Activated naive CD4-positive, alpha-beta T cell treated with anti-CD3 and anti-CD28 coated beads for 36 hours (primary cell): ENCODE results near the gene CDK15. TPM values are rescaled to one million over a fixed set of nuclear protein-coding genes. Genes with fewer than 3 reads are reported as not detected.
"Not testable (repeated sequence)": the region's sequence is repeated elsewhere in the genome, so short reads cannot be mapped to it uniquely, and the experiment has no call there.

Experiments
- CTCF ChIA-PET: fragments of 350-600 bp; sonication (Branson Sonifier 250); formaldehyde crosslinking; loops from one replicate; lab custom pipeline; 2021; ENCODE audit warnings: antibody characterized with exemption; lab: Charles Lee
- DNase-seq: peaks from one replicate; pipeline ENCODE4 v3.0.0-alpha.2; 2020
- H3K27ac Mint-ChIP-seq: one replicate; pipeline ENCODE4 v1.8.0; 2021; ENCODE audit warnings: mild to moderate bottlenecking, mixed read lengths
- H3K27me3 Mint-ChIP-seq: one replicate; pipeline ENCODE4 v1.8.0; 2021; ENCODE audit warnings: low read depth, mixed read lengths
- H3K36me3 Mint-ChIP-seq: one replicate; pipeline ENCODE4 v1.8.0; 2021; ENCODE audit warnings: low read depth, mixed read lengths
- H3K4me1 Mint-ChIP-seq: one replicate; pipeline ENCODE4 v1.8.0; 2021; ENCODE audit warnings: low read depth, mixed read lengths
- H3K4me3 Mint-ChIP-seq: one replicate; pipeline ENCODE4 v1.8.0; 2021; ENCODE audit warnings: mild to moderate bottlenecking, moderate library complexity, mixed read lengths
- H3K9me3 Mint-ChIP-seq: one replicate; pipeline ENCODE4 v1.8.0; 2021; ENCODE audit warnings: mixed read lengths
- intact Hi-C: fragments of 100-400 bp; cut with micrococcal nuclease; formaldehyde crosslinking; loops from one replicate; pipeline ENCODE4 v1.15.1; 2023
- total RNA-seq, 2 experiments: library from RNA; stranded (reverse); gene quantifications; one replicate each; pipeline ENCODE4 v1.2.3, GENCODE V29; 2021

CDK15 gene
- not detected for total RNA-seq

DNA sequence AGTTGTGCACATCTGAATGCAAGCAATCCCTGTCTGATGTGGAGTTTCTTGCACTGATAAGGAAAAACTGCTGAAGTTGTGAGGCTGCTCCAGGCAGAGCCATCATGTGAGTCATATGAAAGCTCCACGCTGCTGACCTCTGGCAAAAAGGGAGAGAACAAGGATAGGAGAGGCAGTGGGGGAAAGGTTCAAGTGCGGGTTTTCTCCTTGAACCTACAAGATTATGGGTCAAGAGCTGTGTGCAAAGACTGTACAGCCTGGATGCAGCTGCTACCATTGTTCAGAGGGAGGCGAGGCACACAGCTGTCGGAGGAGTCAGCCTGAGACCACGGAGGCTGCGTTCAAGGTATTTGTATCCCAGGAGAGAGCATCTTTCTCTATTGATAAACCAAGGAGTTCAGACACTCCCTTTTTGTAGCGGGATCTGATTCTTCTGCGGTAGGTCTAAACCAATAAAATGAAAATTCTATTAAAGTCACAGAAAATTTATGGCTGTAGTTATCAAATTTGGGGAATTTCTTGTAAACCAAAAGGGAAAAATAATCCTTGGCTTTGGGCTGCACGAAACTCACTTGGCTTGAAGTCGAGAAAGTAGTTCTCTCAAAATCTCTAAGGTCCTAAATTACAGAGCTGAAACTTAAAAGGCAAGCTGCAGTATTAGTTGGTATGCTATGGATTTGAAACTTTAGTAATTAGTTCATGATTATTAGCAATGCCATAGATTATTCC, at the start of gene CDK15:
TSS of gene CDK15 (plus strand) at position 96 of the 729 bp plus-strand sequence. CDS start at position 224, 128 bp downstream.
- Mint-ChIP-seq H3K9me3 (no peaks in the 10 kb centered on the region), H3K4me1 (no peaks in the 10 kb centered on the region), H3K4me3 (no peak within 1 kb of the TSS), H3K36me3 (no peaks in the 10 kb centered on the region), H3K27me3 (peaks cover 6% of the 10 kb centered on the region), H3K27ac (no peak within 1 kb of the TSS)
- CTCF ChIA-PET, result no interaction called here
- intact Hi-C loops, result no loop called here
- DNase-seq, result no peak

DNA sequence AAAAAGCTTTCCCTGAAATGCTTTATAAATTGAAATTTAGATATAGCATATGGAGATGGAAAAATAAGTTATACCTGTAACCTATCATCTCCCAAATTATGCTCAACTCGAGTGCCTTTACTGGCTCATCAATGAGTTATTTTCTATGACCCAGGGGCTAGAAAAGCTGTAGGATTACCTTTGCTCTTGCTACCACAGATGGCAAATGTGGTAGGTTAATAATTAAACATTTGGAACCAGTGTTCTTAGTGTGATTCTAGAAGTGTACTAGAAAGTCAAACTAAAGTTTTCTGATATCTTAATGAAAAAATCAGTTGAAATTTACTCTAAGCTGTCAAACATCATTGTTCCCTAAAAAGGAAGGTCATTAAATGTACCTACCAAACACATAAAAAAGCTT, 48.1 kb upstream of the CDK15 start:
- H3K9me3 Mint-ChIP-seq, result no peaks in the 10 kb centered on the region
- CTCF ChIA-PET, result no interaction called here
- H3K27ac Mint-ChIP-seq, result no peak overlapping the region
- H3K4me1 Mint-ChIP-seq, result no peaks in the 10 kb centered on the region
- no peak overlapping the region for H3K4me3 Mint-ChIP-seq
- peaks cover 12% of the 10 kb centered on the region for H3K36me3 Mint-ChIP-seq
- intact Hi-C loops, result no loop called here
- no peaks in the 10 kb centered on the region for H3K27me3 Mint-ChIP-seq
- no peak for DNase-seq

DNA sequence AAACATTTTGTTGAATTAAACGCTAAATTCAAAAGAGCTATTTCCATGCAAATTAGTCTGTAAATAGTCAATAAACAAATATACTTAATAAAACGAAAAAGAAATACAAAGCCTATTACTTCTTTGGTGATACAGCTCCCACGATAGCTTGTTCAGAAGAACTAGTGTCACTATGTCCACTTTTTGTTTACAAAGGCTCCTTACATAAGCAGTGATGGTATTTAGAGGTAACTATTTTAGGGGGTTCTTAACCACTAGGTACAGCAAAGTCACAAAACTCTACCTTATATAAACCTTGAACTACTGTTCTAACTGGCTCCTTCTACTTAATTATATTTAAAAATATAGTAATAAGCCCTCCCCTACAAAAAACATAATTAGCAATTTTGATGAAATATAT, 47.5 kb upstream of the CDK15 start:
- intact Hi-C loops, result no loop called here
- Mint-ChIP-seq H3K27ac (no peak overlapping the region), H3K27me3 (no peaks in the 10 kb centered on the region), H3K36me3 (peaks cover 14% of the 10 kb centered on the region), H3K9me3 (no peaks in the 10 kb centered on the region), H3K4me1 (no peaks in the 10 kb centered on the region), H3K4me3 (no peak overlapping the region)
- CTCF ChIA-PET, result interaction anchor here (0.6 kb wide), 1 partner anchor 38 kb away, joined by 3 read pairs; no protein-coding TSS in a partner anchor
- no peak for DNase-seq

DNA sequence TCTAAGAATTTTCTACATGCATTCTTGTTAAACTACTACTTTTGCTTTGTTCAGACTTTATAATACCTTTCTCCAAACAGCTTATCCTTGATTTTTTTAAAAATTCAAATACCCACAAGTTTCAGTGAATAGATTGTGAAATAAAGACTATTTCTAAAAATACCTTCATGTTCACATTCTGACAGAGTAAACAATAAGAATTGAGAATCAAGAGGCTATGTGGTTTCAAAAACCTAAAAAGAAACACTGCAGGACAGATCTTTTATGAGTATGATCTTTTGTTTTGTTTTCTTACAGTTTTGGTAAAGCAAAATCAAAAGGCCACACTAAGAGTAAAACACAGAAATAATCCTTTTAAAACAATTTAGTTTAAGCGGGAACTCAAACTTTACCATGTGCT, 46.8 kb upstream of the CDK15 start:
- no peaks in the 10 kb centered on the region for H3K9me3 Mint-ChIP-seq
- H3K27ac Mint-ChIP-seq, result no peak overlapping the region
- no peak overlapping the region for H3K4me3 Mint-ChIP-seq
- DNase-seq, result no peak
- H3K36me3 Mint-ChIP-seq, result peaks cover 16% of the 10 kb centered on the region
- CTCF ChIA-PET, result no interaction called here
- H3K27me3 Mint-ChIP-seq, result no peaks in the 10 kb centered on the region
- intact Hi-C loops, result no loop called here
- H3K4me1 Mint-ChIP-seq, result no peaks in the 10 kb centered on the region

DNA sequence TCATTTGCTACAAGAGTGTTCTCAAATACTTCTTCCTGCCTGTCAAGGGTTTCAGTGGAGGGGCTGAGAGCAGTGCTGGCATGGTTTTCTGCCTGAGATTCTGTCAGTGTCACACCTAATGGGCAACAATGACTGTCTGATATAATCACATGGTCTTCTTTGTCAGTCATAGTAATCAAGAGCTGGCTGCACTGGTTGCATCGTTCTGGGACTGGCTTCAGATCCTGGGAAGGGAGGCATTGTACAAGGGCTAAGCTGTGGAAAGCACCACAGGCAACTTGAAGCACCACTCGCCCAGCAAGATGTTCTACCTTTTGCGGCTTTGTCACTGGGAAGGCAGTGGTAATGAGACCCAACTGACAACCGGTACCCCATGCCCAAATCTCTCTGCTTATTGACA, 45.2 kb upstream of the CDK15 start:
- Mint-ChIP-seq H3K36me3 (peaks cover 17% of the 10 kb centered on the region), H3K4me3 (no peak overlapping the region), H3K9me3 (no peaks in the 10 kb centered on the region), H3K27me3 (no peaks in the 10 kb centered on the region), H3K4me1 (no peaks in the 10 kb centered on the region), H3K27ac (no peak overlapping the region)
- CTCF ChIA-PET, result no interaction called here
- intact Hi-C loops, result no loop called here
- no peak for DNase-seq

DNA sequence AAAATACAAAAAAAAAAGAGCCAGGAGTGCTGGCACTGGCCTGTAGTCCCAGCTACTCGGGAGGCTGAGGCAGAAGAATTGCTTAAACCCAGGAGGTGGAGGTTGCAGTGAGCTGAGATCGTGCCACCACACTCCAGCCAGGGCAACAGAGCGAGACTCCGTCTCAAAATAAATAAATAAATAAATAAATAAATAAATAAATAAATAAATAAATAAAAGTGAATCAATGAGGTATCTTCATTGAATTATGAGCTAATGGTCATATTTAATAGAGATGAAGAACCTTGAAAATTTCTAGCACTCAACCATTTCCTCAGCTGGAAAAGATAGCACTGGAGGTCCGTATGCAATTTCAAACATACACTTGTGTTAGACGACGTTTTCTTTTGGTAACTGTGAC, 41.9 kb upstream of the CDK15 start:
- H3K4me3 Mint-ChIP-seq, H3K4me1 Mint-ChIP-seq, DNase-seq, H3K9me3 Mint-ChIP-seq, H3K27me3 Mint-ChIP-seq, intact Hi-C loops, H3K27ac Mint-ChIP-seq: not testable (repeated sequence)
- CTCF ChIA-PET, result interaction anchor here (0.8 kb wide), 1 partner anchor 17 kb away, joined by 3 read pairs; the partner anchor contains the start of gene ALS2
- H3K36me3 Mint-ChIP-seq, result peaks cover 19% of the 10 kb centered on the region

DNA sequence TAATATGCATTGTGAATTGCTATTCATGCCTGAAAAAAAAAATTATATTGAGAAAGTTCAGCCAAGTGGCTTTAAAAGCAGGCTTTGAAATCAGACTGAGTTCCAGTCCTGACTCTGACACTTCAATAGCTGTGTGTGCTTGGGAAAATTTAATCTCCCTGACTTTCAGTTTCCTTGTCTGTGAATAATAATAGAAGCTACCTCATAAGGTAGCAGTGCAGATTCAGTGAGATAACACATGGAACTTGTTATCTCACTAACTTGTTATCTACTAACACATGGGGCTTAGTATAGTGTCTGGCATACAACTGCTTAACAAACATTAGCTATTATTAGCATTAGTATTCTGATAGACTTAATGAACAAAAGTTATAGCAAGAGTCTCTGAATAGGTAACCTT, 40.5 kb upstream of the CDK15 start:
- Mint-ChIP-seq H3K4me3 (no peak overlapping the region), H3K4me1 (no peaks in the 10 kb centered on the region), H3K36me3 (peaks cover 17% of the 10 kb centered on the region), H3K9me3 (no peaks in the 10 kb centered on the region), H3K27ac (no peak overlapping the region), H3K27me3 (no peaks in the 10 kb centered on the region)
- CTCF ChIA-PET, result no interaction called here
- DNase-seq, result no peak
- intact Hi-C loops, result no loop called here

DNA sequence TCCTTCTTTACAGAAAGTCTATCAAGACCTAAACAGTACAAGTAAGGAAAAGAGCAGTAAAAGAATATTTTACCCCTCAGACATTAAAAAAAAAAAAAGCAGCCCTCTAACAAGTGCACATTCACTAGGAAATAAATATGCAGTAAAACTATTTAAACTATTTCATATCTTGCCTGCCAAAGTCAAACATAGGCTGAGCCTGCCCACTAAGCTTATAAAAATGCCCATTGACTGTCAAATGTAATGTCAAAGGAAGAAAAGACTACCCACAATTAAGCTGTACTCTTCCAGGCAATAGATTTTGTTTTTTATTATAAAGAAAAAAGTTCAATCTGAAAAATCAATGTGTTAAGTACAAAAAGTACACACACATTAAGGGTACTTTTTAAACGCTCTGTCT, 37.4 kb upstream of the CDK15 start:
- H3K9me3 Mint-ChIP-seq, result no peaks in the 10 kb centered on the region
- H3K27ac Mint-ChIP-seq, result no peak overlapping the region
- intact Hi-C loops, result no loop called here
- no peaks in the 10 kb centered on the region for H3K27me3 Mint-ChIP-seq
- no peak for DNase-seq
- H3K4me3 Mint-ChIP-seq, result no peak overlapping the region
- no peaks in the 10 kb centered on the region for H3K4me1 Mint-ChIP-seq
- CTCF ChIA-PET, result interaction anchor here (0.7 kb wide), 1 partner anchor 155 kb away, joined by 3 read pairs; no protein-coding TSS in a partner anchor
- H3K36me3 Mint-ChIP-seq, result peaks cover 8% of the 10 kb centered on the region

DNA sequence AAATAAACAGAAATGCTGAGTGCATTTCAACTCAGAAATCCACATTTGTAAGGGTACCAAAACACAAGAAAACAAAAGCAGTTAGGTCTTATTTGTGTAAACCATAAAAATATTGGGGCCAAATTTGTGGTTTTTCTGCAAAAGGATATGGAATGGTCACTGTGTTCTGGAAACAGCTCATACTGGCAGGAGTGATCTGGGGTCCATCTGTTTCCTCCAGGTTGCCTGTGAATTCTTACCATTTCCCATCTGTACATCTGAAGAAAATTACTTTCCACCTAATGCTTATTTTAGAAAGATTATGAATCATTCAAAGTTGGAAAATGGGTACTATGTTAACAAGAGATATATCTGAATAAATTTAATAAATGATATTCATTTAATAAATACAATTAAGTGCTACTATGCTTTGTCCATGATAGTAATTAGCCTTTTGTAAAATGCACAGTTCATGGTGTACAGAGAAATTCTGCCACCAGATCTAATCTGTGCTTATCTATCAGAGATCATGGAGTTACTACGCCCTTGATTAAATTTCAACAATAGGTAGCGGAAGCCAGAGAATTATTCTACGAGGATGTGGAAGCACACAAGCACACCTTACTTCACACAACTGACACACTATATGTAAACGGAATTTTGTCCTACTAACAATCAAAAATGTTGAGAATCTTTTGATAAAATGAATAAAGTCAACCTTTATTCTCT, 36.5 kb upstream of the CDK15 start:
- no peak for DNase-seq
- Mint-ChIP-seq H3K4me3 (no peak overlapping the region), H3K27me3 (no peaks in the 10 kb centered on the region), H3K4me1 (no peaks in the 10 kb centered on the region), H3K9me3 (no peaks in the 10 kb centered on the region), H3K36me3 (peaks cover 6% of the 10 kb centered on the region), H3K27ac (no peak overlapping the region)
- intact Hi-C loops, result no loop called here
- CTCF ChIA-PET, result no interaction called here

DNA sequence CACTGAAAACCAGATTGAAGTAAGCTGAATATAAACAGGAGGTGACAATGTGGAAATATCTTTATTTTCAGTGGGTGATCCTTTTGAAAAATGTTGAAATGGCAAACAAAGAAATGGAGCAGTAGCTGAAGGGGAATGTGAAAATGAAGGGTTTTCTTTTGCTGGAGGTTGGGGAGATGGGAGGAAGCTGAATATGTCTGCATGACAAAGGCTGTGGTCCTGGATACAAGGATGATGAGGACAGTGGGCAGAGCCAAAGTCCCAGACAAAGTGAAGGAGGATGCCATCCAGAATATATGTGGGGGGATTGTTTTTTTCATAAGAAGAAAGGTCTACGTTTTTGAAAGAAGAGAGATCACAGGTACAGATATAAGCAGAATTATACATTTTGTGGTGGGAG, 32.3 kb upstream of the CDK15 start:
- Mint-ChIP-seq H3K4me1 (no peaks in the 10 kb centered on the region), H3K27me3 (no peaks in the 10 kb centered on the region), H3K4me3 (no peak overlapping the region), H3K9me3 (no peaks in the 10 kb centered on the region), H3K27ac (no peak overlapping the region), H3K36me3 (no peaks in the 10 kb centered on the region)
- no peak for DNase-seq
- CTCF ChIA-PET, result no interaction called here
- intact Hi-C loops, result no loop called here

DNA sequence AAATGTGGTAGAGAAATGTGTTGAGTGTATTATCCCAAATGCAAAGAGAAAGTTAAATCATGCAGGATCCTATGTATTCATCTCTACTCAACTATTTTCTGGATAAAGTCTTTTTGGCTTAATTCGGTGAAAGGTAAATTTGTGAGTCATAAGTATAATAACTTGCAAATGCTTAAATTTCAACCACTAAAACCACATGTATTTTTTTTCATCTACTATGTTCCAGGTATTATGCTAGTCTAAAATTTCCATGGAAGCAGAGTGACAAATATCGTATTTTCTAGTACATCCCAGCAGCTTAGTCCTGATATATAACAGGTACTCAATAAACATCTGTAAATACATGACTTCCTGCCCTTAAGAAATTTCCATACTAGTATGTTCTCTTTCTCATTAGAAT, 31.8 kb upstream of the CDK15 start:
- H3K9me3 Mint-ChIP-seq, result no peaks in the 10 kb centered on the region
- no peaks in the 10 kb centered on the region for H3K36me3 Mint-ChIP-seq
- H3K27me3 Mint-ChIP-seq, result no peaks in the 10 kb centered on the region
- DNase-seq, result no peak
- CTCF ChIA-PET, result no interaction called here
- H3K4me3 Mint-ChIP-seq, result no peak overlapping the region
- intact Hi-C loops, result no loop called here
- H3K27ac Mint-ChIP-seq, result no peak overlapping the region
- H3K4me1 Mint-ChIP-seq, result peaks cover 2% of the 10 kb centered on the region

DNA sequence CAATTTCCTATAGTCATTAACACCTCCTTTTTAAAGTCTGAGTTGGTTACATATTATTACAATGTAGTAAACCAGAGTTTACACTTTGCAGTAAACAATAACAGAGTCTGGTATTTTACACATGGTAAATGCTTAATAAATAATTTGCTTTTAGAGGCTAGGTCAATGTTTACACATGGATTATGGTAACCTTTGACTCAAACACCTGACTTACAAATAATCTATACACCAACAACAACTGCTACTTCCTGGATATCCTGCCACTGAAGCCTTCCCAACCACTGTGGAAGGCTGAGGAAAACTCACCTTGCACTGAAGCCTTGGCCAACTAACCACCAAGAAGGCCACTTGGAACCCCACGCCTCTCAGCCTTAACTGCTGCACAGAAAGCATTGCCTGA, 31.0 kb upstream of the CDK15 start:
- Mint-ChIP-seq H3K4me3 (no peak overlapping the region), H3K36me3 (no peaks in the 10 kb centered on the region), H3K9me3 (no peaks in the 10 kb centered on the region), H3K27ac (no peak overlapping the region), H3K27me3 (no peaks in the 10 kb centered on the region), H3K4me1 (peaks cover 8% of the 10 kb centered on the region)
- CTCF ChIA-PET, result no interaction called here
- intact Hi-C loops, result no loop called here
- no peak for DNase-seq

DNA sequence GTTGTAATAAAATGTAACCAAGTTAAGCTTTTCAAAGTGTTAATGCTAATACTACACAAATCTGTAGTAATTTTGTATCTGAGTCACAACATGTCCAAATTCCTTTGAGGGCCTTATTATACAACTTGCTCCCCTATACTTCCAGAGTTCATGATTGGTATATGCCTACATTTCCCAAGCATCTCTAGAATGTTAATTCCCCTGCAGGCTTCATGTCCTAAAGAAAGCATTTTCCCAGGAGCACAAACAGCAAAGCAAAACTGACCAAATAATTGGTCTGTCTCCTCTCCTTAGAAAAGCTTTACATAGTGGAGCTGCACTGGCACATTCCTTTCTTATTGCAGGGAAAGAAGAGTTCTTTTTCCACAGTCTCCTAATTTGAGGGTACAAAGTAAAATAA, 29.3 kb upstream of the CDK15 start:
- DNase-seq, result no peak
- intact Hi-C loops, result no loop called here
- no peak overlapping the region for H3K4me3 Mint-ChIP-seq
- CTCF ChIA-PET, result no interaction called here
- H3K4me1 Mint-ChIP-seq, result peaks cover 13% of the 10 kb centered on the region
- H3K27me3 Mint-ChIP-seq, result no peaks in the 10 kb centered on the region
- H3K36me3 Mint-ChIP-seq, result no peaks in the 10 kb centered on the region
- H3K9me3 Mint-ChIP-seq, result no peaks in the 10 kb centered on the region
- H3K27ac Mint-ChIP-seq, result no peak overlapping the region
